Prostate gland (tissue), 2 donors: ENCODE measurements around the gene METTL9.

Source experiments
- CTCF ChIP-seq, 4 experiments: fragments of 200-600 bp in 2 of 4; fragments of 450-650 bp in 2 of 4; sonication (generic) in 2 of 4; IDR thresholded peaks; 1 replicate in 3 of 4; 2 replicates in 1 of 4; pipeline ENCODE4 v1.5.1; 2016 to 2019; ENCODE audit warnings: antibody characterized with exemption in 4 of 4, mild to moderate bottlenecking in 2 of 4, moderate library complexity in 2 of 4
- POLR2A ChIP-seq: fragments of 450-650 bp; IDR thresholded peaks from one replicate; pipeline ENCODE4 v1.6.1; 2016; ENCODE audit warnings: antibody characterized with exemption, mild to moderate bottlenecking

- TF ChIP-seq CTCF (IDR thresholded peaks at IDR 0.05) = no peak
- TF ChIP-seq POLR2A = no peak
Measured at GRCh38 chr16:21667575-21667974, 68.2 kb downstream of the METTL9 start.
